Astrocyte of the spinal cord (primary cell): ENCODE measurements around the gene ZSCAN23.
"Not testable (repeated sequence)": the region's sequence is repeated elsewhere in the genome, so short reads cannot be mapped to it uniquely, and the experiment has no call there.

Experiments
- DNase-seq: peaks from one replicate; pipeline ENCODE4 v3.0.0; 2011; ENCODE audit warnings: low read depth, low spot score
- H3K4me3 ChIP-seq: 2 replicates; pipeline ENCODE4 v1.5.1; 2011; ENCODE audit warnings: low read depth, mild to moderate bottlenecking, low read length, moderate library complexity
- in situ Hi-C: cut with HindIII; loops from 2 replicates; pipeline ENCODE4 v1.10.0; 2017; ENCODE audit warnings: low sequenced_read_pairs
- TF ChIP-seq, protein P1 (sequence below): IDR thresholded peaks from 2 replicates; pipeline ENCODE4 v1.5.1; 2012; ENCODE audit warnings: low read depth, mild to moderate bottlenecking, low read length, inconsistent platforms

Gene ZSCAN23

GRCh38 chr6:28410767-28411166 is 32.5 kb downstream of the ZSCAN23 start:
- TF ChIP-seq, protein P1, sequence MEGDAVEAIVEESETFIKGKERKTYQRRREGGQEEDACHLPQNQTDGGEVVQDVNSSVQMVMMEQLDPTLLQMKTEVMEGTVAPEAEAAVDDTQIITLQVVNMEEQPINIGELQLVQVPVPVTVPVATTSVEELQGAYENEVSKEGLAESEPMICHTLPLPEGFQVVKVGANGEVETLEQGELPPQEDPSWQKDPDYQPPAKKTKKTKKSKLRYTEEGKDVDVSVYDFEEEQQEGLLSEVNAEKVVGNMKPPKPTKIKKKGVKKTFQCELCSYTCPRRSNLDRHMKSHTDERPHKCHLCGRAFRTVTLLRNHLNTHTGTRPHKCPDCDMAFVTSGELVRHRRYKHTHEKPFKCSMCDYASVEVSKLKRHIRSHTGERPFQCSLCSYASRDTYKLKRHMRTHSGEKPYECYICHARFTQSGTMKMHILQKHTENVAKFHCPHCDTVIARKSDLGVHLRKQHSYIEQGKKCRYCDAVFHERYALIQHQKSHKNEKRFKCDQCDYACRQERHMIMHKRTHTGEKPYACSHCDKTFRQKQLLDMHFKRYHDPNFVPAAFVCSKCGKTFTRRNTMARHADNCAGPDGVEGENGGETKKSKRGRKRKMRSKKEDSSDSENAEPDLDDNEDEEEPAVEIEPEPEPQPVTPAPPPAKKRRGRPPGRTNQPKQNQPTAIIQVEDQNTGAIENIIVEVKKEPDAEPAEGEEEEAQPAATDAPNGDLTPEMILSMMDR: no peak
- H3K4me3 ChIP-seq: no peak overlapping the region
- in situ Hi-C loops: no loop called here
- no peak for DNase-seq

- in situ Hi-C loops: no loop called here
- TF ChIP-seq, protein P1: no peak
- H3K4me3 ChIP-seq: no peak overlapping the region
- no peak for DNase-seq
Observed at GRCh38 chr6:28408076-28408802, 35.1 kb downstream of the ZSCAN23 start.

DNA sequence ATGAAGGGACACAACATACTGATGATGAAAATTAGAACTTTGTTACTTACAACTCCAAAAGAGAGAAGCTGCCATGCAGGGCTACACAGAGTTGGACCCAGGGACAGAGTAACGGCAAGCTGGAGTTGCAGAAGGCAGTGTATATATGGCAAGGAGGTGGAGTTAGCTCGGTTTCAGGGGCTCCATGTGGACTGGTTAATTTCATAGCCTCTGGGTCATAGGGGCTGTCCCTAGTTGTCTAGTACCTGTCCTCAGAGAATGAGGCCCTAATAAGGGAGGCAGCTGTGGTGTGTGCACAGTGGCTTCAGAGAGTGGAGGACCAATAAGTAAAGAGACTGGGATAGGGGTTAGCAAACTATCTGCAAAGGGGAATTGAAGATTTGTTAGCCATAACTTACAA is 35.9 kb downstream of the ZSCAN23 start:
- in situ Hi-C loops: no loop called here
- TF ChIP-seq, protein P1: no peak
- DNase-seq: no peak
- H3K4me3 ChIP-seq: no peak overlapping the region

DNA sequence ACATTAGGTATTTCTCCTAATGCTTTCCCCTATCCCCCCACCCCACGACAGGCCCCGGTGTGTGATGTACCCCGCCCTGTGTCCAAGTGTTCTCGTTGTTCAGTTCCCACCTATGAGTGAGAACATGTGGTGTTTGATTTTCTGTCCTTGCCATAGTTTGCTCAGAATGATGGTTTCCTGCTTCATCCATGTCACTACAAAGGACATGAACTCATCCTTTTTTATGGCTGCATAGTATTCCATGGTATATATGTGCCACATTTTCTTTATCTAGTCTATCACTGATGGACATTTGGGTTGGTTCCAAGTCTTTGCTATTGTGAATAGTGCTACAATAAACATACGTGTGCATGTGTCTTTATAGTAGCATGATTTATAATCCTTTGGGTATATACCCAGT is 39.4 kb downstream of the ZSCAN23 start:
- DNase-seq, in situ Hi-C loops, H3K4me3 ChIP-seq: not testable (repeated sequence)

DNA sequence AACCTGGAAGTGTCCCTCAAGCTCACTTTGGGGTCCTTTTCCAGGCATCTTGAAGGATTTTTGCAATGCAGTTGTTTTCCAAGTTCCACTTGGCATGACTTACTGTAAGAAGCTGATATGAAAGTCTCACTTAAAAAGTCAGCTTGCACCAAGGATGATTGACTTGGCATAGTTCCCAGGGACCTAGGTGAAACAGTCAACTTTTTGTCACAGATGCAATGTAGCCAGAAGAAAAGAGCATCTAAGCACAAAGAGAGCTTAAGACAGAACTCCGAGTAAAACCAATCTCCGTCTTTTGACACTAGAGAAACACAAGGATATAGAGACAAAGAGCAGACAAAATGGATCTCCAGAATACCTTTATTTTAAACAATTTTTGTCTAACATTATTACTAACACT is 41.1 kb downstream of the ZSCAN23 start:
- in situ Hi-C loops: no loop called here
- no peak for DNase-seq
- no peak overlapping the region for H3K4me3 ChIP-seq
- TF ChIP-seq, protein P1: no peak

- TF ChIP-seq, protein P1: no peak
Observed at GRCh38 chr6:28401172-28401571, 42.1 kb downstream of the ZSCAN23 start.

DNA sequence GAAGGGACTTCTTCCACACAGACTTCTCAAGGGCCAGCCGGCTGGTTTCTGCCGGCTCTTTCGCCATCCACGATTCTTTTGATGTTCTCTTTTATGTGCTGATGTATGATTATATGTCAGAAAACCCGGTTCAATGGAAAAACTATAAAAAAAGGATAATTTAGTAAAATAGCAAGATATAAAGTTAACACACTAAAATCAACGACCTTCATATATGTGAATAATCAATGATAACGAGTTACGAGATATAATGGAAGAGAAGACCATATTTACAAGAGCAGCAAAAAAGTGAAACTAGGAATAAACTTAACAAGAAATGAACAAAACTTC is 43.2 kb downstream of the ZSCAN23 start:
- peak; percentile 5 for DNase-seq
- H3K4me3 ChIP-seq: peak overlapping the region; percentile 89
- TF ChIP-seq, protein P1: no peak
- in situ Hi-C loops: no loop called here

More at GRCh38 chr6:28401172-28401571, 42.1 kb downstream of the ZSCAN23 start:
- DNase-seq: no peak
- in situ Hi-C loops: no loop called here
- H3K4me3 ChIP-seq: no peak overlapping the region
